Activated T-cell treated with anti-CD3 and anti-CD28 coated beads, Interleukin-2, amount 50 U/mL, for 24 hours (primary cell): ENCODE data around the gene PKD2L1.

Experiments used
- DNase-seq: peaks from one replicate; pipeline ENCODE4 v3.0.0-alpha.2; 2020
- H3K27ac Mint-ChIP-seq: 2 replicates; pipeline ENCODE4 v1.8.0; 2020; ENCODE audit warnings: mild to moderate bottlenecking, mixed read lengths
- H3K27me3 Mint-ChIP-seq: 2 replicates; pipeline ENCODE4 v1.8.0; 2020; ENCODE audit warnings: mixed read lengths
- H3K36me3 Mint-ChIP-seq: 2 replicates; pipeline ENCODE4 v1.8.0; 2020; ENCODE audit warnings: low read depth, mixed read lengths
- H3K4me1 Mint-ChIP-seq: 2 replicates; pipeline ENCODE4 v1.8.0; 2020; ENCODE audit warnings: low read depth, mixed read lengths
- H3K4me3 Mint-ChIP-seq: 2 replicates; pipeline ENCODE4 v1.8.0; 2020; ENCODE audit warnings: mild to moderate bottlenecking, moderate library complexity, mixed read lengths
- H3K9me3 Mint-ChIP-seq: 2 replicates; pipeline ENCODE4 v1.8.0; 2020; ENCODE audit warnings: mixed read lengths

PKD2L1 gene

DNA sequence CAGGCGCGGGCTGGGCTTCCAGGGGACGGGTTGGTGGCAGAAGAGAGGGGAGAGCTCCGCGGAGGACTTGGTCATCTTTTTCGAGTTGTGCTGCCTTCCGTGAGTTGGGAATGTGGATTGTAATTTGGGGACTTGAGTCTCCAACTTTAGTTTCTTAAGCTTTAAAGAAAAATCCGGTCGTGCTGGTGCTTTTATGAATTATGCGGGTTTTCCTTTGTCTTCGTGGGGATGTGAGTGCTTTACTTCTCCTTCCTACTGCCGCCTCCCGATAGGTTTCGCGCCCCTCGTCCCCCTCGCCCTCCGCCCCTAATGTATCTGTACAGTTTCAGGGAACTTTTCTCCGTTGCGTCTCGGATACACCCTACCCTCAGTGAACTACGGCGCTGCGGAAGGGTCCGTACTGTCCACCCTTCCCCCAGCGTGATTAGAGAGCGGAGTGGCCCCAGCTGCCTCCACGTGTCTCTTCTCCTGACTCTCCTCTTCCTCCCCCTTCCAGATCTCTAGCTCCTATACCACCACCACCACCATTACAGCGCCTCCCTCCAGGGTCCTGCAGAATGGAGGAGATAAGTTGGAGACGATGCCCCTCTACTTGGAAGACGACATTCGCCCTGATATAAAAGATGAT, 17.7 kb upstream of the PKD2L1 start:
- H3K9me3 Mint-ChIP-seq = no peaks in the 10 kb centered on the region
- no peaks in the 10 kb centered on the region for H3K27me3 Mint-ChIP-seq
- H3K4me1 Mint-ChIP-seq = peaks cover 47% of the 10 kb centered on the region
- peaks cover 61% of the 10 kb centered on the region for H3K36me3 Mint-ChIP-seq
- H3K27ac Mint-ChIP-seq = peak overlapping the region; percentile 93
- H3K4me3 Mint-ChIP-seq = peak overlapping the region; percentile 94
- DNase-seq = peak; percentile 40

DNA sequence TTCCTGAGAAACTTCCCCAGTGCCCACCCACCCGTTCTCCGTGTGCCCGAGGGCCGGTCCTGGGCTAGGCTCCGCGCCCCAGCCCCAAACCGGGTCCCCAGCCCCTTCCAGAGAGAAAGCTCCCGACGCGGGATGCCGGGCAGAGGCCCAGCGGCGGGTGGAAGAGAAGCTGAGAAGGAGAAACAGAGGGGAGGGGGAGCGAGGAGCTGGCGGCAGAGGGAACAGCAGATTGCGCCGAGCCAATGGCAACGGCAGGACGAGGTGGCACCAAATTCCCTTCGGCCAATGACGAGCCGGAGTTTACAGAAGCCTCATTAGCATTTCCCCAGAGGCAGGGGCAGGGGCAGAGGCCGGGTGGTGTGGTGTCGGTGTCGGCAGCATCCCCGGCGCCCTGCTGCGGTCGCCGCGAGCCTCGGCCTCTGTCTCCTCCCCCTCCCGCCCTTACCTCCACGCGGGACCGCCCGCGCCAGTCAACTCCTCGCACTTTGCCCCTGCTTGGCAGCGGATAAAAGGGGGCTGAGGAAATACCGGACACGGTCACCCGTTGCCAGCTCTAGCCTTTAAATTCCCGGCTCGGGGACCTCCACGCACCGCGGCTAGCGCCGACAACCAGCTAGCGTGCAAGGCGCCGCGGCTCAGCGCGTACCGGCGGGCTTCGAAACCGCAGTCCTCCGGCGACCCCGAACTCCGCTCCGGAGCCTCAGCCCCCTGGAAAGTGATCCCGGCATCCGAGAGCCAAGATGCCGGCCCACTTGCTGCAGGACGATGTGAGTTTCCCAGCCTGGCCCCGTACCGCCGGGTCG, 16.9 kb upstream of the PKD2L1 start, which contains the start of gene SCD:
Gene SCD (plus strand): TSS at position 469 of the 803 bp plus-strand sequence. CDS start 272 bp downstream, at position 741.
- H3K27me3 Mint-ChIP-seq = no peaks in the 10 kb centered on the region
- H3K9me3 Mint-ChIP-seq = no peaks in the 10 kb centered on the region
- peaks cover 47% of the 10 kb centered on the region for H3K4me1 Mint-ChIP-seq
- peak; percentile 84 for DNase-seq
- peaks cover 54% of the 10 kb centered on the region for H3K36me3 Mint-ChIP-seq
- H3K27ac Mint-ChIP-seq = peak within 1 kb of the TSS; percentile 93
- peak within 1 kb of the TSS; percentile 94 for H3K4me3 Mint-ChIP-seq

DNA sequence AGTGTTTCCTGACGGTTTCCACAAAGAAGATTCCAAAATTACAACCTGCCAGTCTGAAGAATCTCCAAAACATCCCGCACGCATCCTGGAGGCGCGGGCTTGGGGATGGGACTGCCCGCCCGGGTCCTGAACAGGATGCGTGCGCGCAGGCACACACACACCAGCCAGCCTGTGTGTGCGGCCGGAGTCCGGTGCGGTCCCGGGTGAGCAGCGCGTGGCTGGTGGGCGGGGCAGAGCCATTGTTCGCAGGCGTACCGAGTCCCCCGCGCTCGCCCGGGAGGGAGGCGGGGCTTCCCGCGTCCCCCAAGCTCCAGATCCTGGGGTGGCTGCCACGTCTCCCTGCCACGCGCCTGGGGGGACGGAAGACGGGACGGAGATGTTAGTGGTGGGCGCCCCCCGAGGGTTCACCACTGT, 16.3 kb upstream of the PKD2L1 start:
- H3K9me3 Mint-ChIP-seq = no peaks in the 10 kb centered on the region
- peak overlapping the region; percentile 94 for H3K4me3 Mint-ChIP-seq
- H3K27ac Mint-ChIP-seq = peak overlapping the region; percentile 93
- DNase-seq = peak; percentile 80
- H3K27me3 Mint-ChIP-seq = no peaks in the 10 kb centered on the region
- H3K4me1 Mint-ChIP-seq = peaks cover 47% of the 10 kb centered on the region
- H3K36me3 Mint-ChIP-seq = peaks cover 48% of the 10 kb centered on the region

DNA sequence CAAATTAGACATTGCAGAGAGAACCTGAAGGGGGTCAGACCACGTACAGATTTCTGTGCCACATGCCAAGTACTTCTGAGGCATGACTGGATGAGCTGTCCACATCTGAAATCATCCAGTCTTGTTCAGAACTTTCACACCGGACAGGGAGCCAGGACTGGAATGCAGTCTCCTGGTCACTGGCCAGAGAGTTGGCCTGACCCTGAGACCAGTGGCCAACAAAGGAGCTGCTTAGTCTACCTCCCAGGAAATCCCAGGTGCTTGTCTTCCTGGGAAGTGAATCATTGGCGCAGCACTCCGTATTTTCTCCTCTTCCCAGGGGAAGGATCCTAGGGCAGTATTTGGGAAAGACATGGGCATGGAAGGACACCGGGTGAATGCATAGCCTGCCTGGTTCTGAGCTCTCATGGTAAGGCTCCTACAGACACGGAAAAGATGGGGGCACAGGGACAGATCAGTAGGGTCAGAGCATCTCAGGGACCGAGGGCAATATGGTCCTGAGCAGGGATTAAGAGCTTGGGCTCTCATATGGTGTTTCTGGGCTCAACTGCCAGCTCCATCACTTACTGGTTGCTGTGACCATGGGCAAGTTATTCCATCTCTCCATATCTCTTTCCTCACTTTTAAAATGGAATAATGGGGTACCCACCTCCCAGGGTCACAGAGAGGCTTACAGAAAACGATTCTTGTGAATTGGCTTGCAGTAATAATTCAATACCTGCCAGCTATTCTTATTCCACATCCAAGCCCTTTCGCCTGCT, 15.7 kb upstream of the PKD2L1 start:
- Mint-ChIP-seq H3K27me3 (no peaks in the 10 kb centered on the region), H3K27ac (peak overlapping the region; percentile 93), H3K36me3 (peaks cover 42% of the 10 kb centered on the region), H3K4me3 (peak overlapping the region; percentile 94), H3K4me1 (peaks cover 42% of the 10 kb centered on the region), H3K9me3 (no peaks in the 10 kb centered on the region)
- DNase-seq = no peak

DNA sequence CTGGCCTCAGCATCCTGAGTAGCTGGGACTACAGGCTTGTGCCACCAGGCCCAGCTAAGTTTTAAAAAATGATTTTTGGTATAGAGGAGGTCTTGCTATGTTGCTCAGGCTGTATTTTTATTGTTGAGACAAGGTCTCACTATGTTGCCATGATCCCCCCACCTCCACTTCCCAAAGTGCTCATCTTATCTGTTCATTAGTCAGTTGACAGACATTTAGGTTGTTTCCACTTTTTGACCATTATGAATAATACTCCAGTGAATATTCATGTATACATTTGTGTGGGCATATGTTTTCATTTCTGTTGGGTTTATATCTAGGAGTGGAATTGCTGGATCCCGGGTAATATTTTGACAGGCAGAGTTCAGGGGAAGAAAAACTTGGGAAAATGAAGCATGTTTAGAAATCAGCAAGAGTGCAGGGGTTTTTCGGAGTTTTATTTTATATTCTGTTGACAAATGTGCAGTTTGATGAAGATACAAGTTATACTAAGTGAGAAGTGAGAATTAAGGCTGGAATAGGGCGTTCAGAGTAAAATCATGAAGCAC, 14.3 kb upstream of the PKD2L1 start:
- H3K36me3 Mint-ChIP-seq = peaks cover 28% of the 10 kb centered on the region
- H3K4me3 Mint-ChIP-seq = peak overlapping the region; percentile 9
- no peaks in the 10 kb centered on the region for H3K27me3 Mint-ChIP-seq
- no peaks in the 10 kb centered on the region for H3K9me3 Mint-ChIP-seq
- H3K27ac Mint-ChIP-seq = peak overlapping the region; percentile 42
- peaks cover 29% of the 10 kb centered on the region for H3K4me1 Mint-ChIP-seq
- DNase-seq = no peak

DNA sequence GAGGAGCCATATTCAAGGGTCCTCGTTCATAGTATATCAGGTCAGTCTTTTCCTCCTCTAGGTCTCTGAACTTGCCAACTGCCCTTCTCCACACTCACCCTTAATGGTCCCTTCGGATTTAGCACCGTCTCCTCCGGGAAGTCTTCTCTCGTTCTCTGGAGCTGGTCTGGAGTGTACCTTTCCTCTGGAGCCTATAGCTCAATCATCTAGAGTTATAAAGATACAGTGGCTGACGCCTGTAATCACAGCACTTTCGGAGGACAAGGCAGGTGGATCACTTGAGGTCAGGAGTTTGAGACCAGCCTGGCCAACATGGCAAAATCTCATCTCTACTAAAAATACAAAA, 12.6 kb upstream of the PKD2L1 start:
- DNase-seq = no peak
- no peak overlapping the region for H3K27ac Mint-ChIP-seq
- H3K27me3 Mint-ChIP-seq = no peaks in the 10 kb centered on the region
- no peak overlapping the region for H3K4me3 Mint-ChIP-seq
- H3K9me3 Mint-ChIP-seq = no peaks in the 10 kb centered on the region
- peaks cover 10% of the 10 kb centered on the region for H3K36me3 Mint-ChIP-seq
- peaks cover 16% of the 10 kb centered on the region for H3K4me1 Mint-ChIP-seq

DNA sequence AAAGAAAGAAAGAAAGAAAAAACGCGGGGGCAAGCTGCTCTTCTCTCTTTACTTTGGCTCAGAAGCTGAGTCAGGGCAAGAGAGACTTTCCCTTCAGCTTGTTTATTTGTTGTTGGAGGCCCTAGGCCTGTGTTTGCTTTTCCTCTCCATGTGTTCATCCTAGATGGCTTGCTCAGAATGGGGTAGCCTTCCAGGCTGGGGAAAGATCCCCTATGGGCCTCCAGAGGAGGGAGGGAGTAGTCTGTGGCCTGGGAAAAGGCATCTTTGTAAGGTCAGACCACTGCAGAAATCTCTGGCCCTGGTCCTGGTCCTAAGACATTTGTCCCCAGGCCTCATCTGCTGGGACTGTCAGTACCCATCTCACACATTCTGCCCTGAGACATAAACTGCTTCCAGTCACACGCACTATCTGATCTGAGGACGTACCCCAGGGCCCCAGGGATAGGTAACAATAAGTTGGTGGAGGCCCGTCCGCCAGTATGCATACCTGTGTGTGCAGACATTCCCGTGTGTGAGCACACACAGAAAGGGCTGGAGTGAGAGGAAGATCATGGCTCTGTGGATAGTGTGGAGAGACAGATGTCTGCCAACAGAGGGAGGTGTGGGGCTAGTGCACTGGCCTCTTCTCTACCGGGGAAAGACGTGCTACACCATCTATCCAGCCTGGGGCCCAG, 12.1 kb upstream of the PKD2L1 start:
- H3K9me3 Mint-ChIP-seq = no peaks in the 10 kb centered on the region
- no peak overlapping the region for H3K4me3 Mint-ChIP-seq
- peaks cover 5% of the 10 kb centered on the region for H3K36me3 Mint-ChIP-seq
- DNase-seq = peak; percentile 48
- peaks cover 16% of the 10 kb centered on the region for H3K4me1 Mint-ChIP-seq
- no peak overlapping the region for H3K27ac Mint-ChIP-seq
- H3K27me3 Mint-ChIP-seq = no peaks in the 10 kb centered on the region

DNA sequence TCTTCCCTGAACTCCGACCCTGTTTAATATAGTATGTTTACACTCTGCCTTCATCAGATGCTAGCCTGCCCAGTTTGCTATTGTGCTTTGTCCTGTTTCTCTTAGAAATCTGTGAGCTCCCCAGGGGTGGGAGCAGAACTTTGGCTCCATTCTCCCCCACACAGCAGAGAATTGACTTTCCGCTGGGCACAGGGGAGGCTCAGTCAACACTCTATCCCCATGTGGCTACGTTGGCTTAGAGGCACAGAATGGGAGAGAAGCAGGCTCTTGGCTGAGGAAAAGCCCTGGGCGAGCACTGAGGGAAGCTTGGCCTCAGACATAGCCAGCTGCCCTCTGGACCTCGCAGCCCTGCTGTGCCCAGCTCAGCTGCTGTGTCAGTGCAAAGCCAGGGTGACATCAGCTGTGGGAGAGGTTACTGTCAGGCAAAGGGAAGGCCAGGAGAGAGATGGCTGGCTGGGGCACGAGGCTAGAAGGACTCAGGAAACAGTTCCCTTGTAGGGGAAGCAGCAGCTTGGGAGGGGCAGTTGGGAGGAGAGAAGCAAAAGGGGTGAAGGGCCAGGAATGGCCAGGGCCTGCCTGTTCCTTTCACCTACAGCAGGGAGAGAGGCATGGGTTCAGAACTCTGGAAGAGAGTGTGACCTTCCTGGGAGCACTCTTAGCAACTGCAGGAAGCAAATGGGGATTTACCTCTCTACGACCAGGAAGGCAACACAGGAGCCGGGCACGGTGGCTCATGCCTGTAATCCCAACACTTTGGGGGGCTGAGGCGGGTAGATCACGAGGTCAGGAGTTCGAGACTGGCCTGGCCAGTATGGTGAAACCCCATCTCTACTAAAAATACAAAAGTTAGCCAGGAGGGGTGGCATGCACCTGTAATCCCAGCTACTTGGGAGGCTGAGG, 11.2 kb upstream of the PKD2L1 start:
- H3K27ac Mint-ChIP-seq = no peak overlapping the region
- peaks cover 2% of the 10 kb centered on the region for H3K36me3 Mint-ChIP-seq
- peaks cover 15% of the 10 kb centered on the region for H3K4me1 Mint-ChIP-seq

DNA sequence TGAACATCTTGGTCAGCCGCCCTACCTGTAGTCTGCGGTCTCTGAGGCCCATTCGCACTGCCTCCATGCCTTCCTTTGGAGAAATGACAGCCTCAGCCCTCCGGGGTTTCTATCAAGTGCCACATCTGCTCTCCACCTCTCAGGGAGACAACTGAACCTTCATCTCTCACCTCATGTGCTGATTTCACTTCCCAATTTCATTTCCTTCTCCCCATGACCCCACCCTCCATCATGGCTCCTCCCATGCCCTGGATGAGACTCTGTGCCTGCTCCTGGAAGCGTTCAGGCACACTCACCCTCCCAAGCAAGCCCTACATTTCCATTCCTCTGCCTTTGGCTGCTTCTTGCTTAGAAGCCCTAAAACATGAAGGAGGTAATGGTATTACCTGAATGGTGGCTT, 9.2 kb upstream of the PKD2L1 start:
- Mint-ChIP-seq H3K9me3 (no peaks in the 10 kb centered on the region), H3K4me1 (peaks cover 1% of the 10 kb centered on the region), H3K27me3 (no peaks in the 10 kb centered on the region), H3K36me3 (no peaks in the 10 kb centered on the region), H3K4me3 (no peak overlapping the region), H3K27ac (no peak overlapping the region)
- no peak for DNase-seq

More for the DNA sequence above, 11.2 kb upstream of the PKD2L1 start:
- DNase-seq = no peak
- Mint-ChIP-seq H3K4me3 (no peak overlapping the region), H3K9me3 (no peaks in the 10 kb centered on the region), H3K27me3 (no peaks in the 10 kb centered on the region)

DNA sequence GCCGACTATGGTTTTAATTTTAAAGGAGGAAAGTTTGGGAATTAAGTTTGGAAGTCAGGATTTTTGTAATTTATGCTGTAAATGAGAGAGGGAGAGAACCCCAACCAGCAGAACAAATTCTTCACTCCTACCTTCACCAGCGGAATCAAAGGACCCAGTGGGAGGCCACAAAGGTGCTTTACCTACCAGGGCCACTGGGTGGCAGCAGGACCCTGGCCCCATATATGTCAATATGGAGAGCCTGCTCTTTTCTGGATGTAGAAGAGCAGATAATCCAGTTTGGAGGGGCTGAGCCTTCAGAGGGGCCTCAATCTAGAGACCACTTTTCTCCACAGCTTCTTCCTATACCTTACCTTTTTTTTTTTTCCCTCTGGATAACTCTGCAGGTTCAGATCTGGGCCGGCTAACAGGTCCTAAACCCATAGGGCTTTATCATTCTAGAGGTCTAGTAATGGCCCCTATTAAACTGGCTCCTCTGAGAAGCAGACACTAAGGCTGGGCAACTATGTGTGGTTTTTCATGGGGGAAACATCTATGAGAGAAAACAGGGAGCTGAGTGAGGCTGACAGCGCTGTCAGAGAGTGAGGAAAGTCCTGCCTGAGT, 8.5 kb upstream of the PKD2L1 start:
- Mint-ChIP-seq H3K4me1 (no peaks in the 10 kb centered on the region), H3K4me3 (no peak overlapping the region), H3K36me3 (no peaks in the 10 kb centered on the region), H3K27ac (no peak overlapping the region), H3K9me3 (no peaks in the 10 kb centered on the region), H3K27me3 (peaks cover 2% of the 10 kb centered on the region)
- peak; percentile 87 for DNase-seq

DNA sequence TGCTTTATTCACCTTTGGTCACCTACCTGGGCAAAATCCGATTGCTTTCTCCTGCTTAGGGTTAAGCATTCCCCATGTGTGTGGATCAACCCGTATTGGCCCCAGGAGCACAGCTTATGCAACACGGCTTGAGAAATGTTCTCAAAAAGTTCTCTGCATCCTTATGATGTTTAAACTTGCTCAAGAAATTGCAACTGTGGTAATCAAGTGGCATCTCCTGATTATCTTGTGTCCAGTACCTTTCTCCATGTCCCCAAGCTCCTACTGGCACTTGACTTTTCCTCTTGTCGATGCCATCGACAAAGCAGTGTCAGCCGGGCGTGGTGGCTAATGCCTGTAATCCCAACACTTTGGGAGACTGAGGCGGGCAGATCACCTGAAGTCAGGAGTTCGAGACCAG, 4.7 kb upstream of the PKD2L1 start:
- DNase-seq = no peak
- no peak overlapping the region for H3K4me3 Mint-ChIP-seq
- no peaks in the 10 kb centered on the region for H3K9me3 Mint-ChIP-seq
- no peak overlapping the region for H3K27ac Mint-ChIP-seq
- H3K27me3 Mint-ChIP-seq = peaks cover 5% of the 10 kb centered on the region
- H3K4me1 Mint-ChIP-seq = no peaks in the 10 kb centered on the region
- H3K36me3 Mint-ChIP-seq = no peaks in the 10 kb centered on the region

DNA sequence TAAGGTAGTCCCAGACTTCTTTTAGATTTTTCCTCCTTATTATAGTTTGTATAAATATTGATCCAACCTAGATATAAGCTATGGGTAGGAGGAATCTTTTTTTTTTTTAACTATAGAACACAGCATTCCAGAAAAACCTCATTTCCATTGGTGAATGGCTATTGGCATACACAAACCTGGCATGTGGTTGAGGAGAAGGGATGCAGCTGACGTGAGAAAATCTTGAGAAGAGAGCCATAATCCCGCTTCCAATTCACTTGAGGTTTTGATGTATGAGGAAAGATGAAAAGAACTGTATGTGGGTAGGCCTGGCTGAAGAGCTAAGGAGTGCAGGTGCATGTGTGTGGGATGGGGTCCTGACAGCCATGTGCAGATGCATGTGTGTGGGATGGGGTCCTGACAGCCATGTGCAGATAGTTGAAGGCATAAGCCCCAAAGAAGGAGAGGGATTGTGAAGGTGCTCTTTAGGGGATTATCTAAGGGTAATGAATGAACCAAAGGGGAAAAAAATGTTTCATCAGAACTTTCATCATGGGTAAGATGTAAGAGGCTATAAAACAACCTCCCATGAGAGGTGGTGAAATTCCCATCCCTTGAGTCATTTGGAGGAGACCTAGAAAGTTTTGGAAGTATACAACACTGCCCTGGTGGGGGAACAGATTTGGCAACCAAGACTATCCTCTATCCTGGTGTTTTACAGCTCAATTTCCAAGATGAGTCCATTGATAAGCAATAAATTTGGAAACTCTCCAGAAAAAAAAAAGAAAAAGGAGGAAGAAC, 3.8 kb upstream of the PKD2L1 start:
- Mint-ChIP-seq H3K4me1 (no peaks in the 10 kb centered on the region), H3K27me3 (peaks cover 5% of the 10 kb centered on the region), H3K9me3 (no peaks in the 10 kb centered on the region), H3K4me3 (no peak overlapping the region), H3K36me3 (no peaks in the 10 kb centered on the region), H3K27ac (no peak overlapping the region)
- DNase-seq = no peak
